SH-SY5Y (cell line): Measurements from ENCODE around the gene PLA2G4D.

ENCODE experiments used
- GATA2 ChIP-seq: IDR thresholded peaks from 2 replicates; pipeline ENCODE4 v1.6.1; 2011; ENCODE audit warnings: mild to moderate bottlenecking, low read depth, low read length
- GATA3 ChIP-seq: IDR thresholded peaks from 2 replicates; pipeline ENCODE4 v1.6.1; 2011; ENCODE audit warnings: low read depth, mild to moderate bottlenecking, low read length, moderate library complexity

- TF ChIP-seq GATA3 (no peak), GATA2 (no peak)
Measured at GRCh38 chr15:42031198-42031915, 63.0 kb downstream of the PLA2G4D start.
